CD4-positive, alpha-beta T cell treated with Interleukin-12 subunit alpha and Interleukin-12 subunit beta, for 1 hour (primary cell): ENCODE measurements around the gene ZBTB1.
A peak's percentile ranks its signal among the peaks of the same experiment; 100 is the strongest.
"Not testable (repeated sequence)": the region's sequence is repeated elsewhere in the genome, so short reads cannot be mapped to it uniquely, and the experiment has no call there.

Source experiments
- DNase-seq: peaks from one replicate; pipeline ENCODE4 v3.0.0-alpha.2; 2020

Gene ZBTB1

GRCh38 chr14:64536488-64537245, 32.1 kb downstream of the ZBTB1 start:
- DNase-seq = no peak

GRCh38 chr14:64540208-64541202, 35.9 kb downstream of the ZBTB1 start, which contains the start of gene HSPA2:
Gene HSPA2 (plus strand): TSS chr14:64540741. CDS start chr14:64540850, 109 bp downstream.
- peak; percentile 96 for DNase-seq

GRCh38 chr14:64541261-64541971, 36.8 kb downstream of the ZBTB1 start:
- DNase-seq = peak; percentile 17

- peak; percentile 7 for DNase-seq
Observed at GRCh38 chr14:64541972-64542835, 37.6 kb downstream of the ZBTB1 start.

GRCh38 chr14:64542836-64543201, 38.2 kb downstream of the ZBTB1 start:
- DNase-seq = no peak

GRCh38 chr14:64544607-64545312, 40.2 kb downstream of the ZBTB1 start:
- DNase-seq = no peak

- no peak for DNase-seq
Observed at GRCh38 chr14:64549016-64549415, 44.4 kb downstream of the ZBTB1 start.

- peak; percentile 53 for DNase-seq
Observed at GRCh38 chr14:64549791-64550620, 45.4 kb downstream of the ZBTB1 start, which contains the start of gene PPP1R36. Gene PPP1R36 (plus strand): TSS chr14:64549961. CDS start chr14:64549998, 37 bp downstream.

GRCh38 chr14:64550621-64551333, 46.2 kb downstream of the ZBTB1 start:
- DNase-seq = no peak

- DNase-seq = no peak
Observed at GRCh38 chr14:64554556-64554955, 50.0 kb downstream of the ZBTB1 start.

GRCh38 chr14:64556526-64556925, 52.0 kb downstream of the ZBTB1 start:
- DNase-seq = no peak

GRCh38 chr14:64558216-64558615, 53.6 kb downstream of the ZBTB1 start:
- DNase-seq = not testable (repeated sequence)

- DNase-seq = no peak
Observed at GRCh38 chr14:64561631-64562030, 57.1 kb downstream of the ZBTB1 start.

- no peak for DNase-seq
Observed at GRCh38 chr14:64562436-64562835, 57.9 kb downstream of the ZBTB1 start.

GRCh38 chr14:64563696-64564095, 59.1 kb downstream of the ZBTB1 start:
- DNase-seq = no peak

GRCh38 chr14:64566651-64567122, 62.1 kb downstream of the ZBTB1 start:
- DNase-seq = no peak

- DNase-seq = no peak
Observed at GRCh38 chr14:64569138-64569631, 64.6 kb downstream of the ZBTB1 start.

- DNase-seq = not testable (repeated sequence)
Observed at GRCh38 chr14:64569646-64570045, 65.1 kb downstream of the ZBTB1 start.
